MM.1S (cell line): Measurements from ENCODE around the gene ALKBH5.

Source experiments
- DNase-seq: peaks from one replicate; pipeline ENCODE4 v3.0.0-alpha.2; 2015
- H2AFZ ChIP-seq: fragments of 300-600 bp; sonication (generic); 2 replicates; pipeline ENCODE4 v1.6.0; 2016; ENCODE audit warnings: antibody characterized with exemption, low read length
- H3F3A ChIP-seq: fragments of 300-600 bp; sonication (generic); 2 replicates; pipeline ENCODE4 v1.6.1; 2016; ENCODE audit warnings: mild to moderate bottlenecking, antibody characterized with exemption, low read length, moderate library complexity, mixed read lengths; ENCODE audit not compliant: insufficient read depth
- H3K27ac ChIP-seq: fragments of 300-600 bp; sonication (generic); 2 replicates; pipeline ENCODE4 v1.5.1; 2016; ENCODE audit warnings: mild to moderate bottlenecking, low read length
- H3K27me3 ChIP-seq: fragments of 300-600 bp; sonication (generic); replicated peaks from 2 replicates; pipeline ENCODE4 v1.6.0; 2016; ENCODE audit warnings: low read length; ENCODE audit not compliant: insufficient read depth
- H3K36me3 ChIP-seq: fragments of 300-600 bp; sonication (generic); replicated peaks from 2 replicates; pipeline ENCODE4 v1.6.1; 2016; ENCODE audit warnings: mild to moderate bottlenecking, low read length, mixed read lengths; ENCODE audit not compliant: insufficient read depth
- H3K4me1 ChIP-seq: fragments of 300-600 bp; sonication (generic); 2 replicates; pipeline ENCODE4 v1.6.1; 2016; ENCODE audit warnings: low read length, mixed read lengths
- H3K4me2 ChIP-seq: fragments of 300-600 bp; sonication (generic); 2 replicates; pipeline ENCODE4 v1.6.0; 2016; ENCODE audit warnings: low read depth, low read length
- H3K4me3 ChIP-seq: fragments of 300-600 bp; sonication (generic); 2 replicates; pipeline ENCODE4 v1.5.1; 2016; ENCODE audit warnings: low read length, mixed read lengths
- H3K79me2 ChIP-seq: fragments of 300-600 bp; sonication (generic); 2 replicates; pipeline ENCODE4 v1.6.1; 2016; ENCODE audit warnings: mixed run types, low read length, mixed read lengths
- H3K9ac ChIP-seq: fragments of 300-600 bp; sonication (generic); 2 replicates; pipeline ENCODE4 v1.6.1; 2016; ENCODE audit warnings: low read length, mixed read lengths
- H3K9me2 ChIP-seq: fragments of 300-600 bp; sonication (generic); replicated peaks from 2 replicates; pipeline ENCODE4 v1.6.1; 2016; ENCODE audit warnings: mild to moderate bottlenecking, low read length, mixed read lengths; ENCODE audit not compliant: insufficient read depth
- H3K9me3 ChIP-seq: fragments of 300-600 bp; sonication (generic); replicated peaks from 2 replicates; pipeline ENCODE4 v1.6.1; 2016; ENCODE audit warnings: mild to moderate bottlenecking, low read length, mixed read lengths; ENCODE audit not compliant: insufficient read depth
- H4K20me1 ChIP-seq: fragments of 300-600 bp; sonication (generic); 2 replicates; pipeline ENCODE4 v1.6.1; 2016; ENCODE audit warnings: mild to moderate bottlenecking, low read length, moderate library complexity, mixed read lengths; ENCODE audit not compliant: insufficient read depth
- CTCF ChIP-seq: fragments of 300-600 bp; sonication (generic); IDR thresholded peaks from 2 replicates; pipeline ENCODE4 v1.5.1; 2016; ENCODE audit warnings: antibody characterized with exemption, low read length, mixed read lengths
- EZH2 ChIP-seq: fragments of 300-600 bp; sonication (generic); optimal IDR thresholded peaks from 2 replicates; pipeline ENCODE3; 2017; ENCODE audit warnings: low read depth, mild to moderate bottlenecking, antibody characterized with exemption, low read length, mixed read lengths
- EZH2phosphoT487 ChIP-seq: fragments of 300-600 bp; sonication (generic); IDR thresholded peaks from 2 replicates; pipeline ENCODE4 v1.6.1; 2018; ENCODE audit warnings: antibody characterized with exemption, low read length

Gene ALKBH5

GRCh38 chr17:18246109-18246725 is 62.6 kb downstream of the ALKBH5 start:
- Histone ChIP-seq H3K9me3 (no peaks in the 10 kb centered on the region), H3K36me3 (no peaks in the 10 kb centered on the region; the same call in 1 of the 2 replicates), H3K79me2 (no peaks in the 10 kb centered on the region), H2AFZ (no peak overlapping the region), H3K9me2 (no peaks in the 10 kb centered on the region), H3K27ac (no peak overlapping the region), H3K27me3 (no peaks in the 10 kb centered on the region), H4K20me1 (no peaks in the 10 kb centered on the region), H3K4me3 (no peak overlapping the region), H3K4me2 (no peak overlapping the region), H3K4me1 (no peaks in the 10 kb centered on the region), H3F3A (no peaks in the 10 kb centered on the region), H3K9ac (no peak overlapping the region)
- TF ChIP-seq CTCF (no peak), EZH2phosphoT487 (no peak), EZH2 (no peak)
- DNase-seq, result no peak

GRCh38 chr17:18246880-18247612 is 63.4 kb downstream of the ALKBH5 start:
- Histone ChIP-seq H3K4me3 (no peak overlapping the region), H3K27me3 (no peaks in the 10 kb centered on the region), H3K9me3 (no peaks in the 10 kb centered on the region), H3K9me2 (no peaks in the 10 kb centered on the region), H3K9ac (no peak overlapping the region), H3K4me1 (no peaks in the 10 kb centered on the region), H3F3A (no peaks in the 10 kb centered on the region), H3K79me2 (no peaks in the 10 kb centered on the region), H3K36me3 (no peaks in the 10 kb centered on the region; the same call in 1 of the 2 replicates), H3K4me2 (no peak overlapping the region), H3K27ac (no peak overlapping the region), H4K20me1 (no peaks in the 10 kb centered on the region), H2AFZ (no peak overlapping the region)
- no peak for DNase-seq
- no peak for TF ChIP-seq EZH2
- TF ChIP-seq EZH2phosphoT487, result no peak
- TF ChIP-seq CTCF, result no peak

- Histone ChIP-seq H2AFZ (no peak overlapping the region), H3K4me2 (no peak overlapping the region), H3K9ac (no peak overlapping the region), H3K27me3 (no peaks in the 10 kb centered on the region), H3K36me3 (no peaks in the 10 kb centered on the region; the same call in 1 of the 2 replicates), H4K20me1 (no peaks in the 10 kb centered on the region), H3K9me3 (no peaks in the 10 kb centered on the region), H3K79me2 (no peaks in the 10 kb centered on the region), H3K27ac (no peak overlapping the region), H3K4me1 (no peaks in the 10 kb centered on the region), H3F3A (no peaks in the 10 kb centered on the region), H3K4me3 (no peak overlapping the region), H3K9me2 (no peaks in the 10 kb centered on the region)
- TF ChIP-seq EZH2 (no peak), EZH2phosphoT487 (no peak), CTCF (no peak)
- DNase-seq, result no peak
Measured at GRCh38 chr17:18247613-18248001, 64.0 kb downstream of the ALKBH5 start.
